Activated T-helper 1 cell treated with anti-CD3 and anti-CD28 coated beads, Interleukin-12 subunit alpha, Interleukin-12 subunit beta, Interleukin-2, Interleukin-4 antibody, amounts not matched to agents 30 ng/mL and 10 ng/mL and 1 ng/mL, durations not matched to agents 14 hours and 24 hours and 36 hours (primary cell): ENCODE results near the gene NOL4L. TPM values are rescaled to one million over a fixed set of nuclear protein-coding genes. Genes with fewer than 3 reads are reported as not detected.

Experiments used
- DNase-seq: peaks from one replicate; pipeline ENCODE4 v3.0.0; 2021; ENCODE audit warnings: low spot score
- H3K27ac Mint-ChIP-seq: one replicate; pipeline ENCODE4 v1.8.0; 2021; ENCODE audit warnings: mild to moderate bottlenecking, mixed read lengths
- H3K27me3 Mint-ChIP-seq: one replicate; pipeline ENCODE4 v1.8.0; 2022; ENCODE audit warnings: mild to moderate bottlenecking, moderate library complexity, mixed read lengths; ENCODE audit not compliant: insufficient read depth
- H3K36me3 Mint-ChIP-seq: one replicate; pipeline ENCODE4 v1.8.0; 2021; ENCODE audit warnings: low read depth, mixed read lengths
- H3K4me1 Mint-ChIP-seq: one replicate; pipeline ENCODE4 v1.8.0; 2021; ENCODE audit warnings: low read depth, mixed read lengths
- H3K4me3 Mint-ChIP-seq: one replicate; pipeline ENCODE4 v1.8.0; 2021; ENCODE audit warnings: mild to moderate bottlenecking, moderate library complexity, mixed read lengths
- H3K9me3 Mint-ChIP-seq: one replicate; pipeline ENCODE4 v1.8.0; 2021; ENCODE audit warnings: mixed read lengths
- intact Hi-C: fragments of 100-400 bp; cut with micrococcal nuclease; formaldehyde crosslinking; loops from one replicate; pipeline ENCODE4 v1.15.1; 2024
- total RNA-seq: library from RNA; stranded (reverse); gene quantifications from 2 replicates; pipeline ENCODE4 v1.2.3, GENCODE V29; 2022

NOL4L gene
- total RNA-seq, 1 donor from 2014 or later: 14.3 TPM

DNA sequence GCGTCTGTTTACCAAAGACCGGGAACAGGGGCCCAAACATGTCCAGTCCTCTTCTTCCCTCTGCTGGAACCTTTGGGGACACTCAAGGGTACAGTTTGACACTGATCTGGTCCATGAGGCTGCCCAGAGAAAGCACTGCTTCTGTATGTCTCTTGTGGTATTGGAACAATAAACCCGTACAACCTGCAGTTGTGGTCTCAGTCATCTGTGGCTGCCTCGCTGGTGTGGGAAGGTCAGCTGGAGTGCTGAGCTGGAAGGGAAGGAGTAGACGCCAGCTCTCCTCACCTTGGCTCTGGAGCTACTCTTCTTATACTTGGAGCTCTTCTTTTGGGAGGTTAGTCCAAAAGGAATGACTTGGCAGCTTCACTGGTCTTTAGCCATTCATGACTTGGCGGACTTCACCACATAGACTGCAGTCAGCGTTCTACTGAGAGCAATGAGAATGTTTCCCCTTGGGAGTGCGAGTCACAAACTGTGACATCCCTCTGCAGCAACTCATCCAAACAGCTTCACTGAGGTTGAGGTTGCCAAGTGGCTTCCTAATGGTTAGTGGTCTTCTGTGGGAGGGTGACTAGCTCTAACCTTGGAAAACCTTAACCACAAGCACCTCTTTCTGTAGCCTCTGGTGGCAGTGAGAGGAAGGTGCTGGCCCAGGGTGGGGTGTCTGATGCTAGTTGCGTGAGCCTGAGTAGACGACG lies 145.9 kb downstream of the NOL4L start:
- peaks cover 21% of the 10 kb centered on the region for H3K4me1 Mint-ChIP-seq
- H3K4me3 Mint-ChIP-seq: no peak overlapping the region
- H3K9me3 Mint-ChIP-seq: no peaks in the 10 kb centered on the region
- H3K27me3 Mint-ChIP-seq: no peaks in the 10 kb centered on the region
- peaks cover 38% of the 10 kb centered on the region for H3K36me3 Mint-ChIP-seq
- H3K27ac Mint-ChIP-seq: peak overlapping the region; percentile 25
- intact Hi-C loops: loop anchor here (1.0 to 5.0 kb wide), 4 partner anchors 32 to 107 kb away; partner anchors contain the start of gene ASXL1
- no peak for DNase-seq

DNA sequence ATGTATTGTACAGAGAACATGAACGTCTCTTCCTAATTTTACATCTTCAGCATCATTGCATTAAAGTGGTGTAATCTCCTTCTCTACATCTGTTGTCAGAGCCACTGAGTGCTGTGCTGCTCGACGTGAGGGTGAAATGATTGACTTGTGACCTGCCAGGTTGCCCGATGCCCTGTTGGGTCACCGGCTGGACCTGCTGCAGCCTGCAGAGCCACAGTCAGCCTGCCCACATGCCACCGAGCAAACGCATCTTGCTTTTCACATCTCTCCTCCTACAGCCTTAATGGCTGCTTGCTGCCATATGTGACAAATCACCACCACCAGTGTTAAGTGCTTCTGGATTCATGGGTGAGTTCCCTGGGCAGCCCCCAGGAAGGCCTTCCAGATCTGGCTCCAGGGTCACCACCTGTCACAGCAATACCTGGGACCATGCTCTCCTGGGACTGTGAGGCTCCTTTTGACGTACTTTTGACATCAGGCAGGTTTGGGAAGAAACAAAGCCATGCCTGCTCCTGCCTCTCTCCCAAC lies 146.7 kb downstream of the NOL4L start:
- Mint-ChIP-seq H3K27me3 (no peaks in the 10 kb centered on the region), H3K4me3 (no peak overlapping the region), H3K27ac (peak overlapping the region; percentile 42), H3K36me3 (peaks cover 40% of the 10 kb centered on the region), H3K4me1 (peaks cover 14% of the 10 kb centered on the region), H3K9me3 (no peaks in the 10 kb centered on the region)
- no peak for DNase-seq
- intact Hi-C loops: loop anchor here (2.0 to 5.0 kb wide), 2 partner anchors 80 to 106 kb away; partner anchors contain the start of gene ASXL1

DNA sequence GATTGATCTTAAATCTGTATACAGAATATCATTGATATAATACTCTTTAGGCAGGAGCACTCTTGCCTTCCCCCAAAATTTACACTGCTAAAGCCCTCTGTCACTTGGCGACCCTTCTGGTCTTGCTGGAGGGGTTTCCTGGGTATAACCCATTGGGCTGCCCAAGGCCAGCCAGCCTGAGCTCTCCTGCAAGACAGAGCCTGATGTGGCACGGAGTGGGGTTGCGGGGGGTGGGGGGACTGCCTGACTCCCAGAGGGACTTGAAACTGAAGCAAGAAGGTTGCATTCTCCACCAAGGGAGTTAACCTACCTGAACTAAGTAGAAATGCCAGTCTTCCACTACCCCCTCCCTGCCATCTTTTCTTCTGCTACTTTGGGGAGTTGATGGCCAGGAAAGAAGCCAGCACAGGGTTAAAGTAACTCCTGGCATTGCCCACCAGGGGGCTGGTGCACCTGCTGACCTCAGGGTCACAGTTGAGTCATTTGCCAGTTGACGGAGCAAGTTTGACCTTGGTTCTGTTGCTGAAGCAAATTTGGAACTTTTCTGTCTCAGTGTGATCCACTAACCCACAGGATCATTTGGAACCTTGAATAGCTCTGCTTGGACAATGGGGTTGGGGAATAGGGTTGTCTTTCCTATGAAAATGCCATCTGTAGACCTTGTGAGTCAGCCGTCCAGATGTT lies 147.6 kb downstream of the NOL4L start:
- intact Hi-C loops: loop anchor here (2.0 to 5.0 kb wide), 2 partner anchors 79 to 105 kb away; partner anchors contain the start of gene ASXL1
- no peaks in the 10 kb centered on the region for H3K27me3 Mint-ChIP-seq
- no peak for DNase-seq
- no peaks in the 10 kb centered on the region for H3K9me3 Mint-ChIP-seq
- peaks cover 14% of the 10 kb centered on the region for H3K4me1 Mint-ChIP-seq
- no peak overlapping the region for H3K27ac Mint-ChIP-seq
- peaks cover 44% of the 10 kb centered on the region for H3K36me3 Mint-ChIP-seq
- no peak overlapping the region for H3K4me3 Mint-ChIP-seq

DNA sequence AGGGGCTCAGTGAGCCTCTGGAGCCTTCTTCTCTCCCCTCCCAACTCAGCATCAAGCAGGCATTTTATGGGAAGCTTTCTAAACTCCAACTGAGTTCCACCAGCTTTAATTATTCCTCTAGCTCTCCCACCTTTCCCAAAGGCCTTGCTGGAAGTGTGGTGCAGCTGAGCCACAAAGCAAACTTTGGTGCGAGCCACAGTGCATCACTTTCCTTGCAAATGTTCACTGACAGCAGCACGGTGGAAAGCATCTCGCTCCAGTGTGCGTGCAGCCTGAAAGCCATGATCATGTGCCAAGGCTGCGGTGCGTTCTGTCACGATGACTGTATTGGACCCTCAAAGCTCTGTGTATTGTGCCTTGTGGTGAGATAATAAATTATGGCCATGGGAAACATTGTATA lies 148.2 kb downstream of the NOL4L start:
- no peak overlapping the region for H3K4me3 Mint-ChIP-seq
- H3K36me3 Mint-ChIP-seq: peaks cover 47% of the 10 kb centered on the region
- no peak overlapping the region for H3K27ac Mint-ChIP-seq
- intact Hi-C loops: loop anchor here (5.0 kb wide), 1 partner anchor 105 kb away; no protein-coding TSS in a partner anchor
- no peaks in the 10 kb centered on the region for H3K27me3 Mint-ChIP-seq
- DNase-seq: no peak
- peaks cover 14% of the 10 kb centered on the region for H3K4me1 Mint-ChIP-seq
- no peaks in the 10 kb centered on the region for H3K9me3 Mint-ChIP-seq

DNA sequence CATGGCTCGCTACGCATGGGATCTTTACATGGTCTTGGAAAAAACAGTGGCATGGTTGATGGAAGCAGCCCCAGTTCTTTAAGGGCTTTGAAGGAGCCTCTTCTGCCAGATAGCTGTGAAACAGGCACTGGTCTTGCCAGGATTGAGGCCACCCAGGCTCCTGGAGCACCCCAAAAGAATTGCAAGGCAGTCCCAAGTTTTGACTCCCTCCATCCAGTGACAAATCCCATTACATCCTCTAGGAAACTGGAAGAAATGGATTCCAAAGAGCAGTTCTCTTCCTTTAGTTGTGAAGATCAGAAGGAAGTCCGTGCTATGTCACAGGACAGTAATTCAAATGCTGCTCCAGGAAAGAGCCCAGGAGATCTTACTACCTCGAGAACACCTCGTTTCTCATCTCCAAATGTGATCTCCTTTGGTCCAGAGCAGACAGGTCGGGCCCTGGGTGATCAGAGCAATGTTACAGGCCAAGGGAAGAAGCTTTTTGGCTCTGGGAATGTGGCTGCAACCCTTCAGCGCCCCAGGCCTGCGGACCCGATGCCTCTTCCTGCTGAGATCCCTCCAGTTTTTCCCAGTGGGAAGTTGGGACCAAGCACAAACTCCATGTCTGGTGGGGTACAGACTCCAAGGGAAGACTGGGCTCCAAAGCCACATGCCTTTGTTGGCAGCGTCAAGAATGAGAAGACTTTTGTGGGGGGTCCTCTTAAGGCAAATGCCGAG lies 148.8 kb downstream of the NOL4L start:
- DNase-seq: no peak
- Mint-ChIP-seq H3K27me3 (no peaks in the 10 kb centered on the region), H3K4me1 (peaks cover 14% of the 10 kb centered on the region), H3K4me3 (no peak overlapping the region), H3K27ac (no peak overlapping the region), H3K9me3 (no peaks in the 10 kb centered on the region), H3K36me3 (peaks cover 53% of the 10 kb centered on the region)
- intact Hi-C loops: loop anchor here (5.0 kb wide), 1 partner anchor 104 kb away; no protein-coding TSS in a partner anchor

DNA sequence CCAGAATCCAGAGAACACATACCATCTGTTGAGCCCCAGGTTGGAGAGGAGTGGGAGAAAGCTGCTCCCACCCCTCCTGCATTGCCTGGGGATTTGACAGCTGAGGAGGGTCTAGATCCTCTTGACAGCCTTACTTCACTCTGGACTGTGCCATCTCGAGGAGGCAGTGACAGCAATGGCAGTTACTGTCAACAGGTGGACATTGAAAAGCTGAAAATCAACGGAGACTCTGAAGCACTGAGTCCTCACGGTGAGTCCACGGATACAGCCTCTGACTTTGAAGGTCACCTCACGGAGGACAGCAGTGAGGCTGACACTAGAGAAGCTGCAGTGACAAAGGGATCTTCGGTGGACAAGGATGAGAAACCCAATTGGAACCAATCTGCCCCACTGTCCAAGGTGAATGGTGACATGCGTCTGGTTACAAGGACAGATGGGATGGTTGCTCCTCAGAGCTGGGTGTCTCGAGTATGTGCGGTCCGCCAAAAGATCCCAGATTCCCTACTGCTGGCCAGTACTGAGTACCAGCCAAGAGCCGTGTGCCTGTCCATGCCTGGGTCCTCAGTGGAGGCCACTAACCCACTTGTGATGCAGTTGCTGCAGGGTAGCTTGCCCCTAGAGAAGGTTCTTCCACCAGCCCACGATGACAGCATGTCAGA lies 149.6 kb downstream of the NOL4L start:
- Mint-ChIP-seq H3K27ac (no peak overlapping the region), H3K9me3 (no peaks in the 10 kb centered on the region), H3K27me3 (no peaks in the 10 kb centered on the region), H3K4me3 (no peak overlapping the region), H3K4me1 (peaks cover 14% of the 10 kb centered on the region), H3K36me3 (peaks cover 52% of the 10 kb centered on the region)
- no peak for DNase-seq
- intact Hi-C loops: loop anchor here (5.0 kb wide), 1 partner anchor 103 kb away; no protein-coding TSS in a partner anchor

DNA sequence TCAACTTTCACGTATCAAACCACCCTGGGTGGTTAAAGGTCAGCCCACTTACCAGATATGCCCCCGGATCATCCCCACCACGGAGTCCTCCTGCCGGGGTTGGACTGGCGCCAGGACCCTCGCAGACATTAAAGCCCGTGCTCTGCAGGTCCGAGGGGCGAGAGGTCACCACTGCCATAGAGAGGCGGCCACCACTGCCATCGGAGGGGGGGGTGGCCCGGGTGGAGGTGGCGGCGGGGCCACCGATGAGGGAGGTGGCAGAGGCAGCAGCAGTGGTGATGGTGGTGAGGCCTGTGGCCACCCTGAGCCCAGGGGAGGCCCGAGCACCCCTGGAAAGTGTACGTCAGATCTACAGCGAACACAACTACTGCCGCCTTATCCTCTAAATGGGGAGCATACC lies 150.7 kb downstream of the NOL4L start:
- H3K27ac Mint-ChIP-seq: no peak overlapping the region
- peaks cover 57% of the 10 kb centered on the region for H3K36me3 Mint-ChIP-seq
- peaks cover 12% of the 10 kb centered on the region for H3K4me1 Mint-ChIP-seq
- DNase-seq: no peak
- H3K9me3 Mint-ChIP-seq: no peaks in the 10 kb centered on the region
- H3K27me3 Mint-ChIP-seq: no peaks in the 10 kb centered on the region
- no peak overlapping the region for H3K4me3 Mint-ChIP-seq
- intact Hi-C loops: no loop called here

DNA sequence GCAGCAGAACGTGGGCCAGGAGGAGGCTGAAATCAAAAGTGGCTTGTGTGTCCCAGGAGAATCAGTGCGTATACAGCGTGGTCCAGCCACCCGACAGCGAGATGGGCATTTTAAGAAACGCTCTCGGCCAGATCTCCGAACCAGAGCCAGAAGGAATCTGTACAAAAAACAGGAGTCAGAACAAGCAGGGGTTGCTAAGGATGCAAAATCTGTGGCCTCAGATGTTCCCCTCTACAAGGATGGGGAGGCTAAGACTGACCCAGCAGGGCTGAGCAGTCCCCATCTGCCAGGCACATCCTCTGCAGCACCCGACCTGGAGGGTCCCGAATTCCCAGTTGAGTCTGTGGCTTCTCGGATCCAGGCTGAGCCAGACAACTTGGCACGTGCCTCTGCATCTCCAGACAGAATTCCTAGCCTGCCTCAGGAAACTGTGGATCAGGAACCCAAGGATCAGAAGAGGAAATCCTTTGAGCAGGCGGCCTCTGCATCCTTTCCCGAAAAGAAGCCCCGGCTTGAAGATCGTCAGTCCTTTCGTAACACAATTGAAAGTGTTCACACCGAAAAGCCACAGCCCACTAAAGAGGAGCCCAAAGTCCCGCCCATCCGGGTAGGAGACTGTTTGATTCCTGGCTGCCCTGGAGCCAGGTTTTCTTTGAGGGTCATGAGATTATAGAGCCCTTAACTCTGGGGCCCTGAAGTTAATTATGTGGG lies 151.7 kb downstream of the NOL4L start:
- no peaks in the 10 kb centered on the region for H3K9me3 Mint-ChIP-seq
- peaks cover 56% of the 10 kb centered on the region for H3K36me3 Mint-ChIP-seq
- H3K4me1 Mint-ChIP-seq: peaks cover 3% of the 10 kb centered on the region
- H3K4me3 Mint-ChIP-seq: no peak overlapping the region
- H3K27me3 Mint-ChIP-seq: no peaks in the 10 kb centered on the region
- no peak for DNase-seq
- intact Hi-C loops: no loop called here
- H3K27ac Mint-ChIP-seq: no peak overlapping the region

DNA sequence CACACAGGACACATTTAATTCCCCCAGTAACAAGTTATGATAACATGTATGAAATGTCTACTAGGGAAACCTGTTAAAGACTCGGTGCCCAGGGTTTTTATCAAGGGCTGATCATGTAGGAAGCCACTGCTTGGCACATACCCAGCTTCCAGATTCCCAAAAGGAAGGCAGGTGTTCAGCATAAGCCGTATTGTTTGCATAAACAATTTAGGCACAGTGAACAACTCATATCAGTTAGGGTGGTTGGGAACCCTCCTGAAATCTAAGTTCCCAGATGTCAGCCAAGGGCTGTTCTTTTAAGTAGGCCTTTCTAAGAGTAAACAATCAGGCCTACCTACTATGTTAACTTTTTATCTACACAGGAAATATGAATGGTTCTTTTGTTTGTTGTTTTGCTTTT lies 152.9 kb downstream of the NOL4L start:
- intact Hi-C loops: no loop called here
- H3K36me3 Mint-ChIP-seq: peaks cover 60% of the 10 kb centered on the region
- H3K4me1 Mint-ChIP-seq: no peaks in the 10 kb centered on the region
- H3K27ac Mint-ChIP-seq: no peak overlapping the region
- no peak overlapping the region for H3K4me3 Mint-ChIP-seq
- H3K9me3 Mint-ChIP-seq: no peaks in the 10 kb centered on the region
- DNase-seq: no peak
- no peaks in the 10 kb centered on the region for H3K27me3 Mint-ChIP-seq

DNA sequence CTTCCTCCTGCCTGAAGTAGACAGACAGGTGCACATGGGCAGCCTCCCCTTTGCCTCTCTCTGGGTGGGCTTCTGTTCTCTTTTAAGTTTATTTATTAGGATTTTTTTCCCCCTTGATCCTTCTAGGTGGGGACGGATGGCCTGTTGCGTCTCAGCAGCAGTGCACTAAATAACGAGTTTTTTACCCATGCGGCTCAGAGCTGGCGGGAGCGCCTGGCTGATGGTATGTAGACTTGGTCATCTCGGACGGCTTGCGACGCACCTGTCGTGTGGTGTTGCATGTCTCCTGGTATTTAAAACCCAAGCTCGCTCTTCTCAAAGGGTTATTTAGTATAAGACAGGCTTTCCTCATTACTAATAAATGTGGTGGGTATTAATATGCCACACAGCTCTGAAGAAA lies 153.7 kb downstream of the NOL4L start:
- no peak for DNase-seq
- intact Hi-C loops: no loop called here
- H3K36me3 Mint-ChIP-seq: peaks cover 58% of the 10 kb centered on the region
- no peak overlapping the region for H3K4me3 Mint-ChIP-seq
- H3K4me1 Mint-ChIP-seq: no peaks in the 10 kb centered on the region
- H3K27ac Mint-ChIP-seq: no peak overlapping the region
- H3K9me3 Mint-ChIP-seq: no peaks in the 10 kb centered on the region
- no peaks in the 10 kb centered on the region for H3K27me3 Mint-ChIP-seq

DNA sequence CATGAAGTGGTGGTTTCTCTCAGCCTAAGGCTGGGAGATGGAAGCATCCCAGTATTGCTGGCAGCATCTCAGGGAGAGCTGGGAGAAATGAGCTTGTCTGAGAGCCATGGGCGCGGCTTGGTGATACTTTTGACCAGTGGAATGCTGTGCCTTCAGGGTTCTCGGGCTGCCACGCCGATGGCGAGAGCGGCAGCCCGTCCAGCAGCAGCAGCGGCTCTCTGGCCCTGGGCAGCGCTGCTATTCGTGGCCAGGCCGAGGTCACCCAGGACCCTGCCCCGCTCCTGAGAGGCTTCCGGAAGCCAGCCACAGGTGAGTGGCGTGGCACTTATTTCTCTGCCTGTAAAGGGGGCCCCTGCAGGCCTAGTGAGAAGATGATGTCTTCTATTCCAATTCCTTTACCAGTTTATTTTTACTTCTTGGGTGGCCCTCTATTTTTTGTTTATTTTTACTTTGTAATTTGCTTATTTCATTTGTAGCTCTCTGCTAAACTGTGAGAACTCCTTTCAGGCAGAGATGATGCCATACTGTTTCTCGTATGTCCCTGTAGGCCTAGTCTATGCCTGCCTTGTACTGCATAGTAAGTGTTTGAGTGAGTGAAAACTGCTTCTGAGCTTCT lies 155.3 kb downstream of the NOL4L start:
- H3K27ac Mint-ChIP-seq: no peak overlapping the region
- no peak overlapping the region for H3K4me3 Mint-ChIP-seq
- H3K36me3 Mint-ChIP-seq: peaks cover 65% of the 10 kb centered on the region
- no peak for DNase-seq
- intact Hi-C loops: no loop called here
- peaks cover 3% of the 10 kb centered on the region for H3K4me1 Mint-ChIP-seq
- H3K27me3 Mint-ChIP-seq: no peaks in the 10 kb centered on the region
- H3K9me3 Mint-ChIP-seq: no peaks in the 10 kb centered on the region
